HCT116 (cell line): ENCODE results near the gene GALE.

ENCODE experiments used
- CEBPB ChIP-seq: IDR thresholded peaks from 2 replicates; pipeline ENCODE4 v1.6.1; 2012; ENCODE audit warnings: low read depth
- POLR2A ChIP-seq: IDR thresholded peaks from 2 replicates; pipeline ENCODE4 v1.7.0; 2011; ENCODE audit warnings: borderline replicate concordance; ENCODE audit not compliant: insufficient read depth, insufficient read length; ENCODE audit errors: extremely low read depth
- TF ChIP-seq, protein P1 (sequence below): IDR thresholded peaks from 2 replicates; pipeline ENCODE4 v1.6.1; 2012; ENCODE audit warnings: low read depth

DNA sequence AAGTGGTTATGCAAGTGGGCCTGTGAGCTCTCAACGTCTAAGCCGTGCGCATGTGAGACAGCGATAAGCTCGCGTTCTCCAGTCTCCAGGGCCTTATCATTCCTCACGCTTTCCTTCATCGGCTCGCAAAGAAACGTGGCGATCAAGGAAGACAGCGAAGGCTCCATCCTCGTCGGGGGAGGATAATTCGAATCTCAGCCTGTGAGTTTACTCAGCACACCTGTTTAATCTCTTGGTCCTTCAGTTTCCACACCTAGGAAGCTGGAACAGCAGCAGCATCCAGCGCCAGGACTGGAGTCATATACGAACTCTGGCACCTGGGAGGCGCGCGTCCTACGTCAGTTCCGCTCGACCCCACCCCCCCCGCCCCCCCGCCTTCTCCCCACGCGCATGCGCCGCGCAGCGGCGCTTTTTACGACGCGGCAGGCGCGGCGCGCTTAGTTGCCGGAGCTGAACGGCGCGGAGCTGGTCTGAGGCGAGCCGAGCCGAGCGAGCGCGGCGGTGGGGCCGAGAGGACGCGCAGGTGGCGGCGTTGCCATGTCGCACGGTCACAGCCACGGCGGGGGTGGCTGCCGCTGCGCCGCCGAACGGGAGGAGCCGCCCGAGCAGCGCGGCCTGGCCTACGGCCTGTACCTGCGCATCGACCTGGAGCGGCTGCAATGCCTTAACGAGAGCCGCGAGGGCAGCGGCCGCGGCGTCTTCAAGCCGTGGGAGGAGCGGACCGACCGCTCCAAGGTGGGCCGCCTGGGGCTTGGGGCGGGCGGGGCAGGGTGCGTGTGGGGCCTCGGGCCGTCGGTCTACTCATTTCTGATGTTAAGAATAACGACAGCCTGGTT is 22.4 kb downstream of the GALE start, which contains the start of gene PITHD1:
- TF ChIP-seq, protein P1, sequence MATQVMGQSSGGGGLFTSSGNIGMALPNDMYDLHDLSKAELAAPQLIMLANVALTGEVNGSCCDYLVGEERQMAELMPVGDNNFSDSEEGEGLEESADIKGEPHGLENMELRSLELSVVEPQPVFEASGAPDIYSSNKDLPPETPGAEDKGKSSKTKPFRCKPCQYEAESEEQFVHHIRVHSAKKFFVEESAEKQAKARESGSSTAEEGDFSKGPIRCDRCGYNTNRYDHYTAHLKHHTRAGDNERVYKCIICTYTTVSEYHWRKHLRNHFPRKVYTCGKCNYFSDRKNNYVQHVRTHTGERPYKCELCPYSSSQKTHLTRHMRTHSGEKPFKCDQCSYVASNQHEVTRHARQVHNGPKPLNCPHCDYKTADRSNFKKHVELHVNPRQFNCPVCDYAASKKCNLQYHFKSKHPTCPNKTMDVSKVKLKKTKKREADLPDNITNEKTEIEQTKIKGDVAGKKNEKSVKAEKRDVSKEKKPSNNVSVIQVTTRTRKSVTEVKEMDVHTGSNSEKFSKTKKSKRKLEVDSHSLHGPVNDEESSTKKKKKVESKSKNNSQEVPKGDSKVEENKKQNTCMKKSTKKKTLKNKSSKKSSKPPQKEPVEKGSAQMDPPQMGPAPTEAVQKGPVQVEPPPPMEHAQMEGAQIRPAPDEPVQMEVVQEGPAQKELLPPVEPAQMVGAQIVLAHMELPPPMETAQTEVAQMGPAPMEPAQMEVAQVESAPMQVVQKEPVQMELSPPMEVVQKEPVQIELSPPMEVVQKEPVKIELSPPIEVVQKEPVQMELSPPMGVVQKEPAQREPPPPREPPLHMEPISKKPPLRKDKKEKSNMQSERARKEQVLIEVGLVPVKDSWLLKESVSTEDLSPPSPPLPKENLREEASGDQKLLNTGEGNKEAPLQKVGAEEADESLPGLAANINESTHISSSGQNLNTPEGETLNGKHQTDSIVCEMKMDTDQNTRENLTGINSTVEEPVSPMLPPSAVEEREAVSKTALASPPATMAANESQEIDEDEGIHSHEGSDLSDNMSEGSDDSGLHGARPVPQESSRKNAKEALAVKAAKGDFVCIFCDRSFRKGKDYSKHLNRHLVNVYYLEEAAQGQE = no peak
- TF ChIP-seq POLR2A (peak; percentile 64), CEBPB (no peak)
